Measurements from ENCODE around the gene TMEM120B. TPM values are rescaled to one million over a fixed set of nuclear protein-coding genes. Genes with fewer than 3 reads are reported as not detected.
"Not testable (repeated sequence)": the region's sequence is repeated elsewhere in the genome, so short reads cannot be mapped to it uniquely, and the experiment has no call there.

The TMEM120B gene
- total and polyA plus RNA-seq, 2 of the 4 experiments (the other 2 are of a cell fraction): 10.6 to 18.4 TPM

- H2AFZ ChIP-seq (replicated peaks; ENCODE audit: low read length, poor library complexity); H3K18ac ChIP-seq (ENCODE audit: low read depth, low read length); H4K20me1 ChIP-seq (ENCODE audit: insufficient read depth, low read length); intact Hi-C loops (cut with micrococcal nuclease); H2BK15ac ChIP-seq (ENCODE audit: low read depth, low read length); ATAC-seq (ENCODE audit: low read depth); H4K8ac ChIP-seq (ENCODE audit: low read depth in 2 of 2, low read length in 2 of 2); BruUV-seq (replicated peaks); H3K9ac ChIP-seq (ENCODE audit: low read depth, low read length); H4K91ac ChIP-seq (ENCODE audit: insufficient read depth, low read depth, low read length); H3K4me2 ChIP-seq (ENCODE audit: low read depth, low read length); DNase-seq; in situ Hi-C loops (cut with MboI; ENCODE audit: low sequenced_read_pairs); H3K9me3 ChIP-seq (ENCODE audit: control insufficient read depth, insufficient read depth, low read length); H2BK120ac ChIP-seq (ENCODE audit: low read depth, low read length); H3K23ac ChIP-seq (ENCODE audit: low read depth, low read length); H2BK5ac ChIP-seq (ENCODE audit: low read depth, low read length, poor library complexity, severe bottlenecking); H3K27ac ChIP-seq (ENCODE audit: insufficient read depth, low read length); dilution Hi-C loops (cut with HindIII; ENCODE audit: low sequenced_read_pairs, unreplicated experiment); H4K5ac ChIP-seq (ENCODE audit: low read depth, low read length); H3K4me3 ChIP-seq (ENCODE audit: insufficient read depth, low read depth, low read length); H3K36me3 ChIP-seq (ENCODE audit: control insufficient read depth, insufficient read depth, low read length); H3K56ac ChIP-seq (ENCODE audit: extremely low read depth, insufficient read depth, low read length); CTCF ChIA-PET; H3K14ac ChIP-seq (replicated peaks; ENCODE audit: low read depth, low read length); H2BK20ac ChIP-seq (ENCODE audit: low read depth, low read length); H3K27me3 ChIP-seq (ENCODE audit: control insufficient read depth, insufficient read depth, low read length); POLR2A ChIA-PET (ENCODE audit: unreplicated experiment): not testable (repeated sequence)
- Histone ChIP-seq H3K4ac (ENCODE audit: low read depth, low read length) (peak overlapping the region; percentile 4; the same call in 1 of the 2 replicates), H2AK5ac (ENCODE audit: low read depth, low read length) (peak overlapping the region; percentile 66), H3K9me1 (ENCODE audit: insufficient read depth, low read length) (peaks cover 29% of the 10 kb centered on the region), H2AK9ac (replicated peaks; ENCODE audit: low read depth, low read length, poor library complexity) (peak overlapping the region; percentile 10), H3K79me1 (ENCODE audit: low read depth in 1 of 2, low read length in 2 of 2) (peaks cover 34 to 74% of the 10 kb centered on the region in 2 experiments; a peak in 3 of 4 replicates), H3K4me1 (ENCODE audit: control insufficient read depth, insufficient read depth, low read length) (peaks cover 13% of the 10 kb centered on the region)
- WGBS, 2 experiments (ENCODE audit: extremely low coverage in 2 of 2, insufficient read length in 1 of 2): no CpG with 5 or more reads among the region's 7 CpGs
These were observed 2.5 kb downstream of the TMEM120B start for GRCh38 chr12:121715055-121715454.

Measured in IMR-90 (cell line).